NCI-H2227 (cell line): ENCODE data around the gene LRP5.
"Not testable (repeated sequence)": the region's sequence is repeated elsewhere in the genome, so short reads cannot be mapped to it uniquely, and the experiment has no call there.

ENCODE experiments used
- DNase-seq: peaks from one replicate; lab custom pipeline; 2025; ENCODE audit not compliant: unreplicated experiment; lab: John Stamatoyannopoulos, UW

LRP5 gene

DNA sequence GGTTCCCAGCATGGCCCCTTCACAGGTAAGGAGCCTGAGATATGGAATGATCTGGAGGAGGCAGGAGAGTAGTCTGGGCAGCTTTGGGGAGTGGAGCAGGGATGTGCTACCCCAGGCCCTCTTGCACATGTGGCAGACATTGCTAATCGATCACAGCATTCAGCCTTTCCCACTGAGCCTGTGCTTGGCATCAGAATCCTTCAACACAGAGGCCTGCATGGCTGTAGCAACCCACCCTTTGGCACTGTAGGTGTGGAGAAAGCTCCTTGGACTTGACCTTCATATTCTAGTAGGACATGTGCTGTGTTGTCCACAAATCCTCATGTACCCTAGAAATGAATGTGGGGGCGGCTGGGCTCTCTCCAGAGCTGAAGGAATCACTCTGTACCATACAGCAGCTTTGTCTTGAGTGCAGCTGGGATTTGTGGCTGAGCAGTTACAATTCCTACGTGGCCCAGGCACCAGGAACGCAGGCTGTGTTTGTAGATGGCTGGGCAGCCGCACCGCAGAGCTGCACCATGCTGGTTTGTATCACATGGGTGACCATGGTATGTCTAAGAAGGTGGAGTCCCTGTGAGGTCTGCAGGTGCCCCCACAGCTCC, 126.4 kb downstream of the LRP5 start:
- no peak for DNase-seq

DNA sequence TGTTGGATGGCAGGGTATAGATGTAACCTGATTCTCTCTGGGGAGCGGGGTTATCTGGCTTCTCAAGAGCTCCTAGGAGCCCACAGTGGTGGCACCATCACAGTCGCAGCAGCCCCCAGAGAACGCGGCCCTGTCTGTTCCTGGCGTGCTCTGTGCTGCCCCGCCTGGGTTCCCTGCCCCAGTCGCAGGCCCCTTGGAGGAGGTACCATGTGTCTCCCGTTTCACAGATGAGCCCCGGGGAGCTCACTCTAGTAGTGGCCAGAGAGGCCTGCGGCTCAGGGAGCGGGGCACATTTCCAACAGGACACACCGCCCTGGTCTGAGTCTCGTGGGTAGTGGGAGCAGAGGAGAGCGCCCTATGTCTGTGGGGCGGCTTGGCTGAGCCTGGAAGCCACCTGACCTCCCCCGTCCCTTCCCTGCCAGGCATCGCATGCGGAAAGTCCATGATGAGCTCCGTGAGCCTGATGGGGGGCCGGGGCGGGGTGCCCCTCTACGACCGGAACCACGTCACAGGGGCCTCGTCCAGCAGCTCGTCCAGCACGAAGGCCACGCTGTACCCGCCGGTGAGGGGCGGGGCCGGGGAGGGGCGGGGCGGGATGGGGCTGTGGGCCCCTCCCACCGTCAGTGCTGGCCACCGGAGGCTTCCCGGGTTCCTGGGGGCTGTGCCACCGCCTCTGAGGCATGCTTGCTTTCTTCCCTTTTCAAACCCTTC, 127.1 kb downstream of the LRP5 start:
- no peak for DNase-seq

- DNase-seq = no peak
These were observed 127.8 kb downstream of the LRP5 start for GRCh38 chr11:68440224-68440623.

DNA sequence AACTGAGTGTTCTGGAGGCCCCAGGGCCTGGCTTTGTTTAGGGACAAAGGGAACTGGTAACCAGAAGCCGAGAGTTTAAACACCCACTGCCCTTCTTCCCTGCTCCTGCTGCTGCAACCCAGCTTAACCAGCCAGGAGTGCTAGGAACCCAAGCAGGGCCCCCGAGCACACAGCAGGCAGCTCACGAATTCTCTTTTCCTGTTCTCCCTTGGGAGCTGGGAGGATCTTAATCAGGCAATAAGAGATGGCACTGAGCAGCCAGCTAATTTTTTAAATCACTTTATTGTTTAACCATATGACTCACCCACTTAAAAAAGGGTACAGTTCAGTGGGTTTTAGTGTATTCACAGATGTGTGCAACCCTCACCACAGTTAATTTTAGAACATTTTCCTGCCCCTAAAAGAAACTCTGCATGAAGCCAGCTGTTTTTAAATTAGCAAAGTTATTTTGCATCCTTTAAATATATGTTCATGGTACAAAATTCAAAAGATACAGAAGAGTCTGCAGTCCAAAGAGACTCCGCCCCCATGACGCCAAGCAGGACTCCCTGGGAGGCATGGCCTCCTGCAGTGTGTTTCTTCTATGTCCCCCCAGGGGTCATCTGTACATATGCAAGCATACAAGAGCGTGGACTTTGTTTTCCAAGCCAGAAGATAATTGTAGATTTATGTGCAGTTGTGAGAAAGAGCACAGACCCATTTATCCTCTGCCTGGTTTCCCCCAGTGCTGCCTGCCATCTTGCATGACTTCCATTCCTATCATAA, 129.3 kb downstream of the LRP5 start:
- DNase-seq = no peak

GRCh38 chr11:68442433-68442832, 130.0 kb downstream of the LRP5 start:
- DNase-seq = no peak

DNA sequence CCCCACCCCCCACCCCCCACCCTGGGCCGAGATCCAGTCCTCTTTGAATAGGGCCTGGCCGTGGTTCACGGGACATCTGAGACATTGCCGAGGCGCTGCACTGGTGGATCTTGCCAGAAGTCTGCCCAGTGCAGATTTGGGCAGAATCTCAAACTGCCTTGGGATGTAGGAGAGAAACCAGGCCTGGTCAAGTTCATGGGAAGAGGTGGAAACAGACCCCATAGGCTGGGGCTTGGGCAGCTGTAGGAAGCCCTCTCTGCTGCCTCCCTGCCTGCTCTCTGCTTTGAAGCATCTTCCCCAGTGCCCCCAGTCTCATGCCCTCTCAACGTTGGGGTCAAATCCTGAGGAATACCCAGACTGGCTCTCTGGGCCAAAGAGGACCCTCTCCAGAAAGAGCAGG, 132.2 kb downstream of the LRP5 start:
- no peak for DNase-seq

DNA sequence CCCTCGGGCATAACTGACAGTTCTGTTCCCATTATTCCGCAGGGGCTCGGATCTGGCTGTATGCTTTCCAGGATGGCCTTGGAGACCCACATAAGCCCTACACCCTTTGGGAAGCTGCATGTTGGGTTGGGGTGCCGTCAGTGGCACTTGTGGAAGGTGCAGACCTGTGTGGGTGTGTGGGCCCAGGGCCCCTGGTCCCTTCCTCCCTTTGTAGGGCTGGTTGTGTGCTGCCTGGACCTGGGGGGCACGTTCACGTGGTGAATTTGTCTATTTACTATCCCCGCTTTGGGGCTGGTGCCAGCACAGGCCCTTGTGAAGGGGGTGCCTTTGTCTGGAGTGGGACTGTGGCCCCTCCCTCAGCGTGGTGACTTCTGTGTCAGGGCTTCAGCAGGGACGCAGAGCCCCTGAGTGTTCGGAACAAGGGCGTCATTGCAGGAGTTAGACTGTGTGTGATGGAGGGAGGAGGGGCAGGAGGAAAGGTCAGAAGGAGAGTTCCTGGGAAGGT, 133.2 kb downstream of the LRP5 start:
- DNase-seq = no peak

- DNase-seq = no peak
These were observed 133.8 kb downstream of the LRP5 start for GRCh38 chr11:68446046-68446725.

- DNase-seq = peak; percentile 86
These were observed 134.8 kb downstream of the LRP5 start for GRCh38 chr11:68447015-68447801.

GRCh38 chr11:68447914-68448313, 135.5 kb downstream of the LRP5 start:
- not testable (repeated sequence) for DNase-seq

GRCh38 chr11:68448604-68449011, 136.2 kb downstream of the LRP5 start:
- DNase-seq = no peak

- no peak for DNase-seq
These were observed 137.6 kb downstream of the LRP5 start for GRCh38 chr11:68449951-68450350.

DNA sequence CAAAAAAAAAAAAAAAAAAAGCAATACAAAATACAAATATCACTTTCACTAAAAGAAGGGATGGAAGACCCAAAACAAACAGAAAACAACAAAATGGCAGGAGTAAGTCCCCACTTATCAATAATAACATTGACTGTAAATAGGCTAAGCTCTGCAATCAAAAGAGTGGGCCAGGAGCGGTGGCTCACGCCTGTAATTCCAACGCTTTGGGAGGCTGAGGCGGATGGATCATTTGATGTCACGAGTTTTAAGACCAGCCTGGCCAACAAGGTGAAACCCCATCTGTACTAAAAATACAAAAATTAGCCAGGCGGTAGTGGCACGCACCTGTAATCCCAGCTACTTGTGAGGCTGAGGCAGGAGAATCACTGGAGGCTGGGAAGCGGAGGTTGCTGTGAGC, 138.3 kb downstream of the LRP5 start:
- DNase-seq = no peak

DNA sequence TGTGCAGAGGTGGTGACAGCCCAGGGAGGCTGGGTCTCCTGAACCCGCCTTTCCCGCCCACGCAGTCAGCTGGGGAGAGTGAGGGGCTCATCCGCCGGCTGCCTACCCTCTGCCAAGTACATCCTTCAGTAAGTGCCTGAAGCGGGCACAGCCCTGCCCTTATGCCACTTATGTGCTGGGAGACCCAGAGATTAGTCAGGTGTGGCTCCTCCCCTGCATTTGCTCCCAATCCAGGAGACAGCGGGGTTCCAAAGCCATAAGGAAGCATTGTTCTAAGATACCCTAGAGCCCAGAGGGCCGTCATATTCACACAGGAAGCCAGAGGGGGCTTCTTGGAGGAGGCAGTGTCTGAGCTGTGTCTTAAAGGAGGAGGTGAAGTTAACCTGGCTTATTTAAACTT, 142.4 kb downstream of the LRP5 start:
- no peak for DNase-seq

DNA sequence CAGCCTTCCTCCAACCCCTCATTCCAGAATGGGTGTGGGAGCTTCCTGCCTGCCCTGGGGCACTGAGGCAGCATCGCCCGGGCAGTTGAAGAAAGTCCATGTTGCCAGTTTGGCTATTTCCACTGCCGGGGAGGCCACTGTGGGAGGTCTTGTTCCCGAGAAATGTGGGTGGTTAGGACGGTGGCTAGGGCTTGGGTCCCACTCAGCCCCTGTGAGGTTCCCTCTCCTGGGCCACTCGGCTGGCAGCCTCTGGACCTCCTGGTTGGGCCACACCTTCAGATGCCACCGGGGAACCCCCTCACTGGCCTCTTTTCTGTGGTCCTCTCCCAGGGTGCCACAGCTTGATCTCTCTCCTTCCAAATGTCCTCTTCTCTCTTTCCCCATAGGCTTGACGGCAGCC, 143.1 kb downstream of the LRP5 start:
- no peak for DNase-seq

GRCh38 chr11:68457216-68457897, 145.0 kb downstream of the LRP5 start:
- no peak for DNase-seq

- DNase-seq = no peak
These were observed 145.5 kb downstream of the LRP5 start for GRCh38 chr11:68457898-68458249.

- not testable (repeated sequence) for DNase-seq
These were observed 145.9 kb downstream of the LRP5 start for GRCh38 chr11:68458340-68458739.

- DNase-seq = peak; percentile 99
These were observed 147.7 kb downstream of the LRP5 start for GRCh38 chr11:68459886-68460740.
